ENCODE data around the gene RIN3.

DNA sequence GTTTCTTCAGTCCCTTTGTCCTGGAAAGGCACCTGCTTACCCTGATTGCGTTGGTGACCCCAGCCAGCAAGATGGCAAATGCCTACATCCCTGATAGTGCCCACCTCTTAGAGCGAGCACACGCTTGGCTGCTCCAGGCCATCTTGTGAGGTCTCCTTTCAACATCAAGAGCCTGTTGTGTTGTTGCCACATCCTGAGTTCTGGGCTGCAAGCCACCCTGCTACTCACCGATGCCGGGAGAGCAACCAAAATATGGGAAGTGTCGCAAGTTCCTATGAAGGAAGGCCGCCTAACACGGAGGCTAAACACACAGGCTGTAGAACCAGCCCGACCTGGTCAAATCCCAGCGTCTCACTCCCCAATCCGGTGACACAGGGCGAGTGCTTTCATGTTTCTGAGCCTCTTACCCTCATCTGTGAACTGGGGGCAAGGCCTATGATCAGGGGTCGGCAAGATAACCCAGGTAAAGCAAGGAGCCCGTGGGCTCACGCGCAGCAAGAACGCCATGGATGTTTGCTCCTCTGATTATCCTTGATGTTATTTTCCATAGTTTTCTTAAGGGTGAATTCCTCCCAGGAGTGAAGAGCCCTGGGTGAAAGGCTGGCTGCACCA, 136.5 kb downstream of the RIN3 start:
- TF ChIP-seq, protein P1, sequence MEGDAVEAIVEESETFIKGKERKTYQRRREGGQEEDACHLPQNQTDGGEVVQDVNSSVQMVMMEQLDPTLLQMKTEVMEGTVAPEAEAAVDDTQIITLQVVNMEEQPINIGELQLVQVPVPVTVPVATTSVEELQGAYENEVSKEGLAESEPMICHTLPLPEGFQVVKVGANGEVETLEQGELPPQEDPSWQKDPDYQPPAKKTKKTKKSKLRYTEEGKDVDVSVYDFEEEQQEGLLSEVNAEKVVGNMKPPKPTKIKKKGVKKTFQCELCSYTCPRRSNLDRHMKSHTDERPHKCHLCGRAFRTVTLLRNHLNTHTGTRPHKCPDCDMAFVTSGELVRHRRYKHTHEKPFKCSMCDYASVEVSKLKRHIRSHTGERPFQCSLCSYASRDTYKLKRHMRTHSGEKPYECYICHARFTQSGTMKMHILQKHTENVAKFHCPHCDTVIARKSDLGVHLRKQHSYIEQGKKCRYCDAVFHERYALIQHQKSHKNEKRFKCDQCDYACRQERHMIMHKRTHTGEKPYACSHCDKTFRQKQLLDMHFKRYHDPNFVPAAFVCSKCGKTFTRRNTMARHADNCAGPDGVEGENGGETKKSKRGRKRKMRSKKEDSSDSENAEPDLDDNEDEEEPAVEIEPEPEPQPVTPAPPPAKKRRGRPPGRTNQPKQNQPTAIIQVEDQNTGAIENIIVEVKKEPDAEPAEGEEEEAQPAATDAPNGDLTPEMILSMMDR (IDR thresholded peaks at IDR 0.05) = no peak
- TF ChIP-seq POLR2AphosphoS5 (IDR thresholded peaks at IDR 0.05) = peak; percentile 80

Data from gastroesophageal sphincter (tissue), 3 donors.